AG20443 (cell line): ENCODE data around the gene MRPL23.

Experiments
- DNase-seq: peaks from one replicate; pipeline ENCODE4 v3.0.0; 2012; ENCODE audit warnings: low spot score, mixed read lengths

MRPL23 gene

GRCh38 chr11:1990872-1991578 is 43.9 kb downstream of the MRPL23 start:
- no peak for DNase-seq

GRCh38 chr11:1992111-1992510 is 45.0 kb downstream of the MRPL23 start:
- no peak for DNase-seq

- no peak for DNase-seq
Observed at GRCh38 chr11:1994121-1994520, 47.0 kb downstream of the MRPL23 start.

- DNase-seq: no peak
Observed at GRCh38 chr11:1997755-1998154, 50.6 kb downstream of the MRPL23 start, which contains the start of gene H19. Gene H19 (minus strand): TSS chr11:1997842.

GRCh38 chr11:1998290-1998689 is 51.2 kb downstream of the MRPL23 start:
- no peak for DNase-seq

- no peak for DNase-seq
Observed at GRCh38 chr11:1998861-1999260, 51.7 kb downstream of the MRPL23 start.

- no peak for DNase-seq
Observed at GRCh38 chr11:2002042-2002776, 55.1 kb downstream of the MRPL23 start.

- no peak for DNase-seq
Observed at GRCh38 chr11:2002807-2003206, 55.7 kb downstream of the MRPL23 start.

- DNase-seq: no peak
Observed at GRCh38 chr11:2004466-2004865, 57.3 kb downstream of the MRPL23 start.
